Psoas muscle (tissue), 8 donors: Measurements from ENCODE around the gene PRKACA. TPM values are rescaled to one million over a fixed set of nuclear protein-coding genes. Genes with fewer than 3 reads are reported as not detected.

Experiments used
- ATAC-seq, 4 donors: fragments of 200-7000 bp; cut with Tn5 transposase; one replicate each; pipeline ENCODE4 v1.9.1; 2020; ENCODE audit warnings: moderate library complexity in 3 of 4, mild to moderate bottlenecking in 2 of 4
- DNase-seq, 2 donors: peaks; one replicate each; pipeline ENCODE4 v3.0.0-alpha.2; 2020
- H3K27ac ChIP-seq: fragments of 200-600 bp; one replicate; pipeline ENCODE4 v1.8.0; 2022
- H3K27me3 ChIP-seq, 3 donors: fragments of 200-600 bp in 1 of 3; one replicate each; pipeline versions ENCODE4 v1.6.1 to v1.8.0; 2013 to 2022; ENCODE audit warnings: low read length in 2 of 3, mild to moderate bottlenecking in 2 of 3, moderate library complexity in 1 of 3; ENCODE audit not compliant: insufficient read depth in 3 of 3
- H3K36me3 ChIP-seq, 2 donors: fragments of 200-600 bp in 1 of 2; one replicate each; pipeline versions ENCODE4 v1.6.1 to v1.8.0; 2013 to 2022; ENCODE audit warnings: low read depth in 1 of 2, mild to moderate bottlenecking in 1 of 2, moderate library complexity in 1 of 2; ENCODE audit not compliant: insufficient read depth in 1 of 2
- H3K4me1 ChIP-seq: fragments of 200-600 bp; one replicate; pipeline ENCODE4 v1.8.0; 2022
- H3K4me3 ChIP-seq: fragments of 200-600 bp; one replicate; pipeline ENCODE4 v1.8.0; 2022; ENCODE audit warnings: mild to moderate bottlenecking
- H3K9me3 ChIP-seq: fragments of 200-600 bp; one replicate; pipeline ENCODE4 v1.8.0; 2022
- WGBS, 3 donors: extraction: QIAGEN DNeasy Blood & Tissue Kit; methylation state at CpG; one replicate each; pipeline versions ENCODE4 v1.1.6 to v1.1.7; 2013; 5-methylcytosine and 5-hydroxymethylcytosine counted together
- intact Hi-C, 2 donors: fragments of 100-400 bp; cut with DNase I; formaldehyde crosslinking; loops; one replicate each; pipeline versions ENCODE4 v1.11.0 to v1.14.2; 2022
- polyA plus RNA-seq, 3 donors: library from polyadenylated mRNA; stranded (reverse); fragments of 200-250 nt; gene quantifications; one replicate each; pipeline ENCODE4 v1.2.3, GENCODE V29; 2013
- total RNA-seq, 4 donors: library from RNA; stranded (reverse); fragmentation: NEBNext Ultra II Directional in 2 of 4; extraction: Animal tissue kit (Norgen Biotek cat#: 25700) in 2 of 4; gene quantifications; one replicate each; pipeline versions ENCODE4 v1.2.1 to v1.2.4, GENCODE V29; 2021 to 2023
- TF ChIP-seq, protein P1 (sequence below): fragments of 200-600 bp; IDR thresholded peaks from one replicate; pipeline ENCODE4 v1.8.0; 2022; ENCODE audit warnings: antibody characterized with exemption
- donor health status: healthy with polysubstance abuse.
- donor health status: DM: no; HTN: no; CAD: no; lungs with moderate emphysema.
- donor health status: Bipolar disorder and iron deficiency.
- donor health status: healthy.
- donor health status: DM: yes; HTN: yes; CAD: no.
- donor health status: DM: no; HTN: no; CAD: no.
- donor health status: DM: no; HTN: no; CAD: no.
- donor health status: DM: yes; HTN: yes; CAD: no.

Gene PRKACA
- total and polyA plus RNA-seq, 7 donors = 99.3 to 509 (median 209) TPM

DNA sequence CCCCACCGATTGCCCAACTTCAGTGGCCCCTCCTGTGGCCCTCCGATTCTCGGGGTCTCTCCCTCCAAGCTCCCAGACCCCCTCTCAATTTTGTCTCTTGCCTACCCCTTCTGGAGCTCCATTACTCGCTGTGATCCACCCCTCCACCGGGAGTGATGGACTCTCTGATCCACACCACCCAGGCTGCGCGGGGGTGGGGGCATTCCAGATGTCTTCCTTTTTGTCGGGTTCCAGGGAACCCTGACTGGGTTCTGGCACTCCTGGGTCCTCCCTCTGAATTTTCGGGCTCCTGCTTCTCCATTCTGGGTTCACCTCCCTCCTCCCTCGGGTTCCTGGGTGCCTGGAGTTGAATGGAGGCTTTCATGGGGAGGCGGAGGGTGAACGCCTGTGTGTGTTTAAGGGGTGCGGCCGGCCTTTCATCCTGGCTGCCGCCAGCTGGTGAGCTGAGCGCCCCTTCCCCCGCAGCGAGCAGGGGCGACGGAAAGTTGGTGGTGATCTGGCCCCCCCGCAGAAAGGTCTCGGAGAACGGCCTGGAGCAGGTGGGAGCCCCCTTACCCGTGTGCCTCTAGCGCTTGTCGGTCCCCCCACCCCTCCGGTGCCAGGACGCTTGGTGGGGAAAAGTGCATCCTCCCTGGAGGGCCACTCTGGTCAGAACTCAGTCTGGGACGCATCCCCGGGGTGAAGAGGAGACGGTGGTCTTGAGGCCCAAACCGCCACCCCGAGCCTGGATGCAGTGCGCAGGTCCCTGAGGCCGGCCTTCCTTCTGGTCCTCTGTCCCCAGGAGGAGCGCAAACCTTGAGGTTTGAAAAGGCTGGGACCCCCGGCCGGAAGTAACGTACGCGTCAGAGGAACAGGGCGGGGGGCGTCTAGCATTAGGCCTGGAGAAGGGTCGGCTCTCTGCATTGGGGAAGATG is 43.4 kb downstream of the PRKACA start:
- Histone ChIP-seq H3K27ac (peak overlapping the region; percentile 78), H3K4me1 (peaks cover 20% of the 10 kb centered on the region), H3K9me3 (no peaks in the 10 kb centered on the region), H3K36me3 (no peaks in the 10 kb centered on the region), H3K4me3 (peak overlapping the region; percentile 83), H3K27me3 (no peaks in the 10 kb centered on the region)
- peak in 2 of 4 donors; percentile 4 to 11 for ATAC-seq
- TF ChIP-seq, protein P1, sequence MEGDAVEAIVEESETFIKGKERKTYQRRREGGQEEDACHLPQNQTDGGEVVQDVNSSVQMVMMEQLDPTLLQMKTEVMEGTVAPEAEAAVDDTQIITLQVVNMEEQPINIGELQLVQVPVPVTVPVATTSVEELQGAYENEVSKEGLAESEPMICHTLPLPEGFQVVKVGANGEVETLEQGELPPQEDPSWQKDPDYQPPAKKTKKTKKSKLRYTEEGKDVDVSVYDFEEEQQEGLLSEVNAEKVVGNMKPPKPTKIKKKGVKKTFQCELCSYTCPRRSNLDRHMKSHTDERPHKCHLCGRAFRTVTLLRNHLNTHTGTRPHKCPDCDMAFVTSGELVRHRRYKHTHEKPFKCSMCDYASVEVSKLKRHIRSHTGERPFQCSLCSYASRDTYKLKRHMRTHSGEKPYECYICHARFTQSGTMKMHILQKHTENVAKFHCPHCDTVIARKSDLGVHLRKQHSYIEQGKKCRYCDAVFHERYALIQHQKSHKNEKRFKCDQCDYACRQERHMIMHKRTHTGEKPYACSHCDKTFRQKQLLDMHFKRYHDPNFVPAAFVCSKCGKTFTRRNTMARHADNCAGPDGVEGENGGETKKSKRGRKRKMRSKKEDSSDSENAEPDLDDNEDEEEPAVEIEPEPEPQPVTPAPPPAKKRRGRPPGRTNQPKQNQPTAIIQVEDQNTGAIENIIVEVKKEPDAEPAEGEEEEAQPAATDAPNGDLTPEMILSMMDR = no peak
- 12 to 16% (median 15%) methylated on average over 41 to 44 of the region's 44 CpGs for WGBS, 3 donors
- DNase-seq = no peak
- intact Hi-C loops = loop anchor here (1.0 to 10.0 kb wide), 5 partner anchors 61 to 299 kb away; partner anchors contain the start of genes C19orf53 (in 2 of the 2) and RFX1 (in 1 of the 2)

DNA sequence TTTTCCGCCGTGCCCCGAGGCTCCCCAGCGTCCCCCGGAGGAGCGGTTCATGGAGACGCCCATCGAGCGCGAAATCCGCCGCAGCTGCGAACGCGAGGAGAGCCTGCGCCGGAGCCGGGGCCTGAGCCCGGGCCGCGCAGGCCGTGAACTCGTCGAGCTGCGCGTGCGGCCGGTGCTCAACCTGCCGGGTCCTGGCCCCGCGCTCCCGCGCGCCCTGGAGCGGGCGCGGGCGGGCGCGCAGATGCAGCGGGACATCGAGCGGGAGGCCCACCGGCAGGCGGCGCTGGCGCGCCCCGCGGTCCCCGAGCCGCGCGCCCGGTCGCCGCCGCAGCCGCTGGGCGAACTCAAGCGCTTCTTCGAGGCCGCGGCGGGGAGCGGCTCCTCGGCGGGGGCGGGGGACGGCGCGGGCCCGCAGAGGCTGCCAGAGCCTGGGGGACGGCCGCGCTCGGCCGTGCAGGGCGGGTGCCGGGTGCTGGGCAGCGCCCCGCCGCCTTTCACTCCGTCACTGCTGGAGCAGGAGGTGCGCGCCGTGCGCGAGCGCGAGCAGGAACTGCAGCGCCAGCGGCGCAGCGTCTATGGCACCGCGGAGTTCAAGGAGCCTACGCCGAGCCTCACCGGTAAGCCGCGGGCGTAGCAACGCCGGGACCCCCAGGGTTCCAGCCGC is 44.2 kb downstream of the PRKACA start:
- Histone ChIP-seq H3K9me3 (no peaks in the 10 kb centered on the region), H3K27me3 (no peaks in the 10 kb centered on the region), H3K4me1 (peaks cover 20% of the 10 kb centered on the region), H3K27ac (peak overlapping the region; percentile 78), H3K4me3 (peak overlapping the region; percentile 83), H3K36me3 (no peaks in the 10 kb centered on the region)
- intact Hi-C loops = loop anchor here (2.0 to 10.0 kb wide), 4 partner anchors 61 to 299 kb away; partner anchors contain the start of genes C19orf53 (in 2 of the 2) and RFX1 (in 1 of the 2)
- TF ChIP-seq, protein P1 = peak; percentile 75
- ATAC-seq (peak; percentile 45 to 58 (median 56)), DNase-seq (peak; percentile 83 to 89)
- 0 to 1% (median 1%) methylated on average over 63 to 106 of the region's 106 CpGs for WGBS, 3 donors

DNA sequence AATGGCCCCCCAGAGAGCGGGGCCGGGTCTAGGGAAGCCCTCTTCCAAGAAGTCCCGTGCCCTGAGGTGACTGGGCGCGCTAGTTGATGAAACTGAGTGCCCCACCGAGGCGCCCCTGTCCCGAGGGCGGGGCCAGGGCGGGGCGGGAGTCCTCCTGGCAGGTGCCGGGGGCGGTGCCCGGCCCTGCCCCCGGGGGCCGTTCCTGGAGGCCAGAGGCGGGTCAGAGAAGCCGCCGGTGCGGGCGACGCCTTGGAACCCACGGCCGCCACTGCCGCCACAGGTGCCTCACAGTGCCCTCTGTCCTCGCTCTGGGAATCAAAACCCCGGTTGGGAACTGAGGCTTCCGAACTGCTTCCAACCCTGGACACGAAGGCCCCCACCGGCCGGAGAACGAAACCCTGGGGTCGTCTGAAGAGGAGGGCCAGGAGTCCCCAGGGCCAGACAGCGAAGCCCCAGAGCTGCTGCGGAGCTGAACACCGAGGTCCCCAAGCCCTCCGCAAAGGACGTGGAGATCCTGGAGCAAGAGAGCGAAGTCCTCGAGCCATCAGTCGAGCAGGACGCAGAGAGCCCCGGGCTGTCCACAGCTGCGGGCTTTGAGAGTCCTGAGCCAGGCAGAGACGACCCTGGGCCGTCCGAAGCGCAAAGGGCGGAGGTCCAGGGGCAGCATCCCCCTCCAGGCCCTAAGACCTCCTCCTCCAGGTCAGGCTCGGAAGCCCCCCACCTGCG is 44.9 kb downstream of the PRKACA start, which contains the start of gene MISP3:
MISP3 (plus strand) TSS at position 252 of the 726 bp plus-strand sequence. CDS start 524 bp downstream, outside the sequence.
- Histone ChIP-seq H3K27me3 (no peaks in the 10 kb centered on the region), H3K36me3 (no peaks in the 10 kb centered on the region), H3K27ac (peak within 1 kb of the TSS; percentile 78), H3K4me3 (peak within 1 kb of the TSS; percentile 83), H3K9me3 (no peaks in the 10 kb centered on the region), H3K4me1 (peaks cover 20% of the 10 kb centered on the region)
- intact Hi-C loops = loop anchor here (2.0 to 10.0 kb wide), 4 partner anchors 62 to 298 kb away; partner anchors contain the start of genes C19orf53 (in 2 of the 2) and RFX1 (in 1 of the 2)
- peak; percentile 56 to 63 (median 60) for ATAC-seq
- WGBS, 3 donors = 1 to 2% (median 1%) methylated on average over 45 to 51 of the region's 51 CpGs
- peak; percentile 62 to 73 for DNase-seq
- TF ChIP-seq, protein P1 = no peak

DNA sequence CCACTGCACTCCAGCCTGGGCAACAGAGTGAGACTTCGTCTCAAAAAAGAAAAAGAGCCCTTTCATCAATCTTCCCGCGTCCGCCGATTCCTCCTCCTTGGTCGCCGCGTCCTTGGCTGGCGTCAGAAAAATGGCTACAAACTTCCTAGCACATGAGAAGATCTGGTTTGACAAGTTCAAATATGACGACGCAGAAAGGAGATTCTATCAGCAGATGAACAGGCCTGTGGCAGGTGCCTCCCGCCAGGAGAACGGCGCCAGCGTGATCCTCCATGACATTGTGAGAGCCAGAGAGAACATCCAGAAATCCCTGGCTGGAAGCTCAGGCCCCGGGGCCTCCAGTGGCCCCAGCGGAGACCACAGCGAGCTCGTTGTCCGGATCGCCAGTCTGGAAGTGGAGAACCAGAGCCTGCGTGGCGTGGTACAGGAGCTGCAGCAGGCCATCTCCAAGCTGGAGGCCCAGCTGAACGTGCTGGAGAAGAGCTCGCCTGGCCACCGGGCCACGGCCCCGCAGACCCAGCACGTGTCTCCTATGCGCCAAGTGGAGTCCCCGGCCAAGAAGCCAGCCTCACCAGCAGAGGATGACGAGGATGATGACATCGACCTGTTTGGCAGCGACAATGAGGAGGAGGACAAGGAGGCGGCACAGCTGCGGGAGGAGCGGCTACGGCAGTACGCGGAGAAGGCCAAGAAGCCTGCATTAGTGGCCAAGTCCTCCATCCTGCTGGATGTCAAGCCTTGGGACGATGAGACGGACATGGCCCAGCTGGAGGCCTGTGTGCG is 47.1 kb downstream of the PRKACA start:
- no peak for DNase-seq

More for the DNA sequence above, 47.1 kb downstream of the PRKACA start:
- no peaks in the 10 kb centered on the region for H3K36me3 ChIP-seq
- H3K27ac ChIP-seq = no peak overlapping the region
- TF ChIP-seq, protein P1 = no peak
- peaks cover 17% of the 10 kb centered on the region for H3K4me1 ChIP-seq
- no peaks in the 10 kb centered on the region for H3K27me3 ChIP-seq
- WGBS, 3 donors = 89 to 92% (median 91%) methylated on average over 43 of the region's 43 CpGs
- H3K4me3 ChIP-seq = no peak overlapping the region
- ATAC-seq = no peak
- intact Hi-C loops = loop anchor here (5.0 to 10.0 kb wide), 3 partner anchors 63 to 296 kb away; partner anchors contain the start of genes C19orf53 (in 2 of the 2) and RFX1 (in 1 of the 2)
- H3K9me3 ChIP-seq = no peaks in the 10 kb centered on the region
